ENCODE measurements around the gene MPPED1. TPM values are rescaled to one million over a fixed set of nuclear protein-coding genes. Genes with fewer than 3 reads are reported as not detected.

The MPPED1 gene
- polyA plus RNA-seq, 1 of the 3 experiments (the other 2 are of a cell fraction), result 0.03 TPM

DNA sequence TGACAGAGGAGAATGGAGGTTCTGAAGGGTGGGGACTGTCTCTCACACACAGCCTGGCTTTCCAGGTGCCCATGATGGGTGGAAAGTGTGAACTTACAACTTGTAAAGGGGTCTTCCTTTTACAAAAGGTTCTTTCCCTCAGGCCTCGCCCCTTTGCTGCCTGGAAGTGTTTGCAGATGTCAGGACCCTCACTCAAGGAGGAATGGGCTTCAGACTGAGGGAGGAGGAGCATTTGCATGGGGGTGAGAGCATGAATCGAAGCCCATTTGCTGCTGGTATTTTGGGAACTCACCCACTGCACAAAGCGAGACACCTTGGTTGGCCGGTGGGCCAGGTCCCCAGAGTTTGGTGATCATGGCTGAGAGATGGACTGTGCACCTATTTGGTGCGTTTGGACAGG is 25.1 kb downstream of the MPPED1 start:
- CTCF ChIA-PET, result interaction anchor here (1.2 kb wide), 1 partner anchor 51 kb away, joined by 3 read pairs; no protein-coding TSS in a partner anchor
- Histone ChIP-seq H3F3A (replicated peaks; ENCODE audit: insufficient read depth) (no peaks in the 10 kb centered on the region), H3K9me2 (no peaks in the 10 kb centered on the region), H3K27ac (ENCODE audit: low read depth in 2 of 2, low read length in 1 of 2) (no peak overlapping the region), H3K27me3 (ENCODE audit: insufficient read depth) (no peaks in the 10 kb centered on the region), H3K4me1 (ENCODE audit: control insufficient read depth in 1 of 2, insufficient read depth in 2 of 2, low read depth in 1 of 2, low read length in 1 of 2) (no peaks in the 10 kb centered on the region; a peak in 1 of 4 replicates), H3K36me3 (replicated peaks in 1 of 2; ENCODE audit: control insufficient read depth in 1 of 2, insufficient read depth in 2 of 2, low read length in 1 of 2) (no peaks in the 10 kb centered on the region), H3K9me3 (no peaks in the 10 kb centered on the region), H3K4me3 (ENCODE audit: low read depth in 2 of 2, low read length in 1 of 2) (no peak overlapping the region), H3K9ac (no peak overlapping the region), H3K4me2 (no peak overlapping the region), H2AFZ (ENCODE audit: low read depth) (no peak overlapping the region), H3K79me2 (ENCODE audit: insufficient read depth) (no peaks in the 10 kb centered on the region), H4K20me1 (ENCODE audit: insufficient read depth) (no peaks in the 10 kb centered on the region)
- TF ChIP-seq TAF1 (IDR thresholded peaks at IDR 0.05; ENCODE audit: borderline replicate concordance, low read depth, low read length), result no peak
- TF ChIP-seq, protein P1, sequence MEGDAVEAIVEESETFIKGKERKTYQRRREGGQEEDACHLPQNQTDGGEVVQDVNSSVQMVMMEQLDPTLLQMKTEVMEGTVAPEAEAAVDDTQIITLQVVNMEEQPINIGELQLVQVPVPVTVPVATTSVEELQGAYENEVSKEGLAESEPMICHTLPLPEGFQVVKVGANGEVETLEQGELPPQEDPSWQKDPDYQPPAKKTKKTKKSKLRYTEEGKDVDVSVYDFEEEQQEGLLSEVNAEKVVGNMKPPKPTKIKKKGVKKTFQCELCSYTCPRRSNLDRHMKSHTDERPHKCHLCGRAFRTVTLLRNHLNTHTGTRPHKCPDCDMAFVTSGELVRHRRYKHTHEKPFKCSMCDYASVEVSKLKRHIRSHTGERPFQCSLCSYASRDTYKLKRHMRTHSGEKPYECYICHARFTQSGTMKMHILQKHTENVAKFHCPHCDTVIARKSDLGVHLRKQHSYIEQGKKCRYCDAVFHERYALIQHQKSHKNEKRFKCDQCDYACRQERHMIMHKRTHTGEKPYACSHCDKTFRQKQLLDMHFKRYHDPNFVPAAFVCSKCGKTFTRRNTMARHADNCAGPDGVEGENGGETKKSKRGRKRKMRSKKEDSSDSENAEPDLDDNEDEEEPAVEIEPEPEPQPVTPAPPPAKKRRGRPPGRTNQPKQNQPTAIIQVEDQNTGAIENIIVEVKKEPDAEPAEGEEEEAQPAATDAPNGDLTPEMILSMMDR (IDR thresholded peaks at IDR 0.05), result no peak
- no peak for TF ChIP-seq GATA2 (CRISPR knock-in tag; IDR thresholded peaks at IDR 0.05)
- TF ChIP-seq, protein P2, sequence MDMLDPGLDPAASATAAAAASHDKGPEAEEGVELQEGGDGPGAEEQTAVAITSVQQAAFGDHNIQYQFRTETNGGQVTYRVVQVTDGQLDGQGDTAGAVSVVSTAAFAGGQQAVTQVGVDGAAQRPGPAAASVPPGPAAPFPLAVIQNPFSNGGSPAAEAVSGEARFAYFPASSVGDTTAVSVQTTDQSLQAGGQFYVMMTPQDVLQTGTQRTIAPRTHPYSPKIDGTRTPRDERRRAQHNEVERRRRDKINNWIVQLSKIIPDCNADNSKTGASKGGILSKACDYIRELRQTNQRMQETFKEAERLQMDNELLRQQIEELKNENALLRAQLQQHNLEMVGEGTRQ (IDR thresholded peaks at IDR 0.05; ENCODE audit: borderline replicate concordance, low read depth, low read length), result no peak
- no peak for TF ChIP-seq MXI1 (IDR thresholded peaks at IDR 0.05; ENCODE audit: low read depth, low read length)
- no peak for TF ChIP-seq POLR2AphosphoS5 (IDR thresholded peaks at IDR 0.05; ENCODE audit: low read depth, low read length)
- TF ChIP-seq, protein P3, sequence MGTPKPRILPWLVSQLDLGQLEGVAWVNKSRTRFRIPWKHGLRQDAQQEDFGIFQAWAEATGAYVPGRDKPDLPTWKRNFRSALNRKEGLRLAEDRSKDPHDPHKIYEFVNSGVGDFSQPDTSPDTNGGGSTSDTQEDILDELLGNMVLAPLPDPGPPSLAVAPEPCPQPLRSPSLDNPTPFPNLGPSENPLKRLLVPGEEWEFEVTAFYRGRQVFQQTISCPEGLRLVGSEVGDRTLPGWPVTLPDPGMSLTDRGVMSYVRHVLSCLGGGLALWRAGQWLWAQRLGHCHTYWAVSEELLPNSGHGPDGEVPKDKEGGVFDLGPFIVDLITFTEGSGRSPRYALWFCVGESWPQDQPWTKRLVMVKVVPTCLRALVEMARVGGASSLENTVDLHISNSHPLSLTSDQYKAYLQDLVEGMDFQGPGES (IDR thresholded peaks at IDR 0.05; ENCODE audit: low read depth, low read length), result no peak
- TF ChIP-seq, protein P4, sequence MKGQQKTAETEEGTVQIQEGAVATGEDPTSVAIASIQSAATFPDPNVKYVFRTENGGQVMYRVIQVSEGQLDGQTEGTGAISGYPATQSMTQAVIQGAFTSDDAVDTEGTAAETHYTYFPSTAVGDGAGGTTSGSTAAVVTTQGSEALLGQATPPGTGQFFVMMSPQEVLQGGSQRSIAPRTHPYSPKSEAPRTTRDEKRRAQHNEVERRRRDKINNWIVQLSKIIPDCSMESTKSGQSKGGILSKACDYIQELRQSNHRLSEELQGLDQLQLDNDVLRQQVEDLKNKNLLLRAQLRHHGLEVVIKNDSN (IDR thresholded peaks at IDR 0.05; ENCODE audit: borderline replicate concordance, low read depth), result no peak
- TF ChIP-seq, protein P5, sequence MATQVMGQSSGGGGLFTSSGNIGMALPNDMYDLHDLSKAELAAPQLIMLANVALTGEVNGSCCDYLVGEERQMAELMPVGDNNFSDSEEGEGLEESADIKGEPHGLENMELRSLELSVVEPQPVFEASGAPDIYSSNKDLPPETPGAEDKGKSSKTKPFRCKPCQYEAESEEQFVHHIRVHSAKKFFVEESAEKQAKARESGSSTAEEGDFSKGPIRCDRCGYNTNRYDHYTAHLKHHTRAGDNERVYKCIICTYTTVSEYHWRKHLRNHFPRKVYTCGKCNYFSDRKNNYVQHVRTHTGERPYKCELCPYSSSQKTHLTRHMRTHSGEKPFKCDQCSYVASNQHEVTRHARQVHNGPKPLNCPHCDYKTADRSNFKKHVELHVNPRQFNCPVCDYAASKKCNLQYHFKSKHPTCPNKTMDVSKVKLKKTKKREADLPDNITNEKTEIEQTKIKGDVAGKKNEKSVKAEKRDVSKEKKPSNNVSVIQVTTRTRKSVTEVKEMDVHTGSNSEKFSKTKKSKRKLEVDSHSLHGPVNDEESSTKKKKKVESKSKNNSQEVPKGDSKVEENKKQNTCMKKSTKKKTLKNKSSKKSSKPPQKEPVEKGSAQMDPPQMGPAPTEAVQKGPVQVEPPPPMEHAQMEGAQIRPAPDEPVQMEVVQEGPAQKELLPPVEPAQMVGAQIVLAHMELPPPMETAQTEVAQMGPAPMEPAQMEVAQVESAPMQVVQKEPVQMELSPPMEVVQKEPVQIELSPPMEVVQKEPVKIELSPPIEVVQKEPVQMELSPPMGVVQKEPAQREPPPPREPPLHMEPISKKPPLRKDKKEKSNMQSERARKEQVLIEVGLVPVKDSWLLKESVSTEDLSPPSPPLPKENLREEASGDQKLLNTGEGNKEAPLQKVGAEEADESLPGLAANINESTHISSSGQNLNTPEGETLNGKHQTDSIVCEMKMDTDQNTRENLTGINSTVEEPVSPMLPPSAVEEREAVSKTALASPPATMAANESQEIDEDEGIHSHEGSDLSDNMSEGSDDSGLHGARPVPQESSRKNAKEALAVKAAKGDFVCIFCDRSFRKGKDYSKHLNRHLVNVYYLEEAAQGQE (IDR thresholded peaks at IDR 0.05; ENCODE audit: low read depth, low read length), result no peak
- no peak for TF ChIP-seq NRF1 (IDR thresholded peaks at IDR 0.05; ENCODE audit: low read depth, low read length)
- no peak for TF ChIP-seq EP300 (IDR thresholded peaks at IDR 0.05; ENCODE audit: borderline replicate concordance in 1 of 2, low read depth in 1 of 2, low read length in 1 of 2)
- no peak for DNase-seq
- POLR2A ChIA-PET, result no interaction called here
- WGBS (ENCODE audit: low lambda C conversion rate), result 0% methylated on average over 1 of the region's 5 CpGs
